HEK293 (cell line): ENCODE results near the gene DGCR2.

Source experiments
- CTCF ChIA-PET: fragments of 350-600 bp; formaldehyde crosslinking; extraction: SDS; loops from one replicate; lab custom pipeline; 2021; ENCODE audit warnings: antibody characterized with exemption; lab: Yijun Ruan, JAX
- POLR2A ChIA-PET: fragments of 300-600 bp; formaldehyde crosslinking; extraction: SDS; loops from one replicate; lab custom pipeline; 2020; ENCODE audit warnings: antibody characterized with exemption, inconsistent platforms; lab: Yijun Ruan, JAX
- H3K27ac ChIP-seq: fragments of 200-500 bp; sonication (Bioruptor generic); 2 replicates; pipeline ENCODE4 v1.5.1; 2014; ENCODE audit warnings: low read depth, low read length, control low read depth, inconsistent platforms; ENCODE audit errors: extremely low read depth
- H3K36me3 ChIP-seq, 2 experiments: fragments of 200-500 bp in 1 of 2; sonication (Bioruptor generic) in 1 of 2; 1 replicate in 1 of 2; 2 replicates in 1 of 2; pipeline ENCODE4 v1.5.1; 2014 to 2017; ENCODE audit warnings: inconsistent platforms in 2 of 2, low read length in 2 of 2; ENCODE audit not compliant: control insufficient read depth in 2 of 2, insufficient read depth in 1 of 2
- H3K4me1 ChIP-seq: fragments of 200-500 bp; sonication (Bioruptor generic); 2 replicates; pipeline ENCODE4 v1.5.1; 2014; ENCODE audit warnings: mild to moderate bottlenecking, low read length, inconsistent platforms; ENCODE audit not compliant: control insufficient read depth, insufficient read depth
- H3K4me3 ChIP-seq: 2 replicates; pipeline ENCODE4 v1.5.1; 2011; ENCODE audit warnings: low read depth, mild to moderate bottlenecking, control low read depth, low read length, moderate library complexity
- H3K9me3 ChIP-seq: fragments of 200-500 bp; sonication (Bioruptor generic); 2 replicates; pipeline ENCODE4 v1.5.1; 2014; ENCODE audit warnings: low read depth, low read length, inconsistent platforms; ENCODE audit not compliant: control insufficient read depth, insufficient read depth
- AEBP2 ChIP-seq: fragments of 450-650 bp; formaldehyde crosslinking; IDR thresholded peaks from 2 replicates; pipeline ENCODE4 v1.5.1; 2016; ENCODE audit warnings: missing biosample characterization, missing genetic modification characterization, borderline replicate concordance
- EGR2 ChIP-seq: fragments of 450-650 bp; formaldehyde crosslinking; IDR thresholded peaks from 2 replicates; pipeline ENCODE4 v1.5.1; 2016; ENCODE audit warnings: low read depth, missing biosample characterization, missing genetic modification characterization
- GLI2 ChIP-seq: fragments of 450-650 bp; formaldehyde crosslinking; IDR thresholded peaks from 2 replicates; pipeline ENCODE4; 2017; ENCODE audit warnings: missing biosample characterization, missing genetic modification characterization, low read depth, borderline replicate concordance
- GLIS2 ChIP-seq: fragments of 450-650 bp; formaldehyde crosslinking; IDR thresholded peaks from 2 replicates; pipeline ENCODE4 v1.5.1; 2016; ENCODE audit warnings: missing biosample characterization, missing genetic modification characterization
- KLF1 ChIP-seq: fragments of 450-650 bp; formaldehyde crosslinking; IDR thresholded peaks from 2 replicates; pipeline ENCODE4 v1.5.1; 2016; ENCODE audit warnings: missing biosample characterization, missing genetic modification characterization
- KLF17 ChIP-seq: fragments of 450-650 bp; formaldehyde crosslinking; IDR thresholded peaks from 2 replicates; pipeline ENCODE4 v1.5.1; 2016; ENCODE audit warnings: missing biosample characterization, missing genetic modification characterization
- KLF7 ChIP-seq: fragments of 450-650 bp; formaldehyde crosslinking; IDR thresholded peaks from 2 replicates; pipeline ENCODE4 v1.5.1; 2016; ENCODE audit warnings: missing biosample characterization, missing genetic modification characterization, borderline replicate concordance
- MZF1 ChIP-seq: fragments of 450-650 bp; formaldehyde crosslinking; IDR thresholded peaks from 2 replicates; pipeline ENCODE4 v1.5.1; 2017; ENCODE audit warnings: missing biosample characterization, missing genetic modification characterization, borderline replicate concordance
- OSR2 ChIP-seq: fragments of 450-650 bp; formaldehyde crosslinking; IDR thresholded peaks from 2 replicates; pipeline ENCODE4 v1.5.1; 2016; ENCODE audit warnings: missing biosample characterization, missing genetic modification characterization
- OVOL3 ChIP-seq: fragments of 450-650 bp; formaldehyde crosslinking; IDR thresholded peaks from 2 replicates; pipeline ENCODE4 v1.5.1; 2016; ENCODE audit warnings: missing biosample characterization, missing genetic modification characterization
- PRDM1 ChIP-seq: fragments of 450-650 bp; formaldehyde crosslinking; IDR thresholded peaks from 2 replicates; pipeline ENCODE4; 2016; ENCODE audit warnings: missing biosample characterization, missing genetic modification characterization
- SCRT1 ChIP-seq: fragments of 450-650 bp; formaldehyde crosslinking; IDR thresholded peaks from 2 replicates; pipeline ENCODE4 v1.5.1; 2016; ENCODE audit warnings: missing biosample characterization, missing genetic modification characterization, borderline replicate concordance
- TRIM28 ChIP-seq: IDR thresholded peaks from 2 replicates; pipeline ENCODE4 v1.6.1; 2011; ENCODE audit warnings: low read length, control low read depth, borderline replicate concordance
- ZBTB1 ChIP-seq: fragments of 450-650 bp; formaldehyde crosslinking; IDR thresholded peaks from 2 replicates; pipeline ENCODE4 v1.5.1; 2016; ENCODE audit warnings: missing biosample characterization, missing genetic modification characterization
- ZBTB26 ChIP-seq: fragments of 450-650 bp; formaldehyde crosslinking; optimal IDR thresholded peaks from 2 replicates; pipeline ENCODE3; 2016; ENCODE audit warnings: missing biosample characterization, mild to moderate bottlenecking, missing genetic modification characterization
- ZNF133 ChIP-seq: fragments of 450-650 bp; formaldehyde crosslinking; IDR thresholded peaks from 2 replicates; pipeline ENCODE4 v1.5.1; 2016; ENCODE audit warnings: missing biosample characterization, missing genetic modification characterization
- ZNF138 ChIP-seq: fragments of 450-650 bp; formaldehyde crosslinking; IDR thresholded peaks from 2 replicates; pipeline ENCODE4 v1.5.1; 2016; ENCODE audit warnings: missing biosample characterization, missing genetic modification characterization, borderline replicate concordance
- ZNF169 ChIP-seq: fragments of 450-650 bp; formaldehyde crosslinking; IDR thresholded peaks from 2 replicates; pipeline ENCODE4 v1.5.1; 2016; ENCODE audit warnings: missing biosample characterization, missing genetic modification characterization
- ZNF248 ChIP-seq: fragments of 450-650 bp; formaldehyde crosslinking; IDR thresholded peaks from 2 replicates; pipeline ENCODE4 v1.5.1; 2017; ENCODE audit warnings: missing biosample characterization, missing genetic modification characterization
- ZNF335 ChIP-seq: fragments of 450-650 bp; formaldehyde crosslinking; conservative IDR thresholded peaks from 2 replicates; pipeline ENCODE4 v1.5.1; 2016; ENCODE audit warnings: missing biosample characterization, missing genetic modification characterization
- ZNF341 ChIP-seq: fragments of 450-650 bp; formaldehyde crosslinking; IDR thresholded peaks from 2 replicates; pipeline ENCODE4; 2016; ENCODE audit warnings: low read depth, missing biosample characterization, missing genetic modification characterization
- ZNF48 ChIP-seq: fragments of 450-650 bp; formaldehyde crosslinking; IDR thresholded peaks from 2 replicates; pipeline ENCODE4 v1.5.1; 2016; ENCODE audit warnings: missing biosample characterization, missing genetic modification characterization
- ZNF510 ChIP-seq: fragments of 450-650 bp; formaldehyde crosslinking; IDR thresholded peaks from 2 replicates; pipeline ENCODE4 v1.5.1; 2018; ENCODE audit warnings: mild to moderate bottlenecking, missing genetic modification characterization, missing biosample characterization; ENCODE audit not compliant: insufficient replicate concordance
- ZNF548 ChIP-seq: fragments of 450-650 bp; formaldehyde crosslinking; IDR thresholded peaks from 2 replicates; pipeline ENCODE4 v1.5.1; 2016; ENCODE audit warnings: missing biosample characterization, missing genetic modification characterization
- ZNF558 ChIP-seq: fragments of 450-650 bp; formaldehyde crosslinking; IDR thresholded peaks from 2 replicates; pipeline ENCODE4 v1.5.1; 2016; ENCODE audit warnings: missing biosample characterization, missing genetic modification characterization
- ZNF621 ChIP-seq: fragments of 450-650 bp; formaldehyde crosslinking; IDR thresholded peaks from 2 replicates; pipeline ENCODE4 v1.5.1; 2017; ENCODE audit warnings: missing biosample characterization, missing genetic modification characterization
- ZNF623 ChIP-seq: fragments of 450-650 bp; formaldehyde crosslinking; IDR thresholded peaks from 2 replicates; pipeline ENCODE4 v1.5.1; 2016; ENCODE audit warnings: missing biosample characterization, missing genetic modification characterization
- ZNF747 ChIP-seq: fragments of 450-650 bp; formaldehyde crosslinking; IDR thresholded peaks from 2 replicates; pipeline ENCODE4 v1.5.1; 2016; ENCODE audit warnings: missing biosample characterization, missing genetic modification characterization
- ZSCAN23 ChIP-seq: fragments of 450-650 bp; formaldehyde crosslinking; IDR thresholded peaks from 2 replicates; pipeline ENCODE4 v1.5.1; 2016; ENCODE audit warnings: missing biosample characterization, missing genetic modification characterization
- TF ChIP-seq, protein P1 (sequence below): fragments of 450-650 bp; formaldehyde crosslinking; IDR thresholded peaks from 2 replicates; pipeline ENCODE4 v1.5.1; 2016; ENCODE audit warnings: missing biosample characterization, missing genetic modification characterization
- TF ChIP-seq, protein P2 (sequence below): fragments of 450-650 bp; formaldehyde crosslinking; conservative IDR thresholded peaks from 2 replicates; pipeline ENCODE4 v1.5.1; 2016; ENCODE audit warnings: low read depth, missing biosample characterization, missing genetic modification characterization

The DGCR2 gene

GRCh38 chr22:19169002-19169946, 47.1 kb upstream of the DGCR2 start:
- H3K27ac ChIP-seq, result no peak overlapping the region
- H3K36me3 ChIP-seq, result peaks cover 0 to 15% of the 10 kb centered on the region in 2 experiments; a peak in 1 of 3 replicates
- POLR2A ChIA-PET, result interaction anchor here (0.6 to 0.7 kb wide), 2 partner anchors 65 to 253 kb away, joined by 3 to 6 read pairs; no protein-coding TSS in a partner anchor
- H3K4me3 ChIP-seq, result no peak overlapping the region
- CTCF ChIA-PET, result interaction anchor here (0.7 to 1.5 kb wide), 5 partner anchors 10 to 261 kb away, joined by 3 to 5 read pairs (median 3); partner anchors contain the start of gene SLC25A1
- no peaks in the 10 kb centered on the region for H3K4me1 ChIP-seq
- H3K9me3 ChIP-seq, result no peaks in the 10 kb centered on the region
- no peak for TF ChIP-seq ZNF548 (tag by site-specific recombination)
- TF ChIP-seq ZBTB26 (tag by site-specific recombination), result peak; percentile 13
- no peak for TF ChIP-seq EGR2 (tag by site-specific recombination)
- no peak for TF ChIP-seq PRDM1
- no peak for TF ChIP-seq OSR2 (tag by site-specific recombination)
- TF ChIP-seq ZNF747 (tag by site-specific recombination), result no peak
- TF ChIP-seq AEBP2 (tag by site-specific recombination), result no peak
- TF ChIP-seq, protein P1, sequence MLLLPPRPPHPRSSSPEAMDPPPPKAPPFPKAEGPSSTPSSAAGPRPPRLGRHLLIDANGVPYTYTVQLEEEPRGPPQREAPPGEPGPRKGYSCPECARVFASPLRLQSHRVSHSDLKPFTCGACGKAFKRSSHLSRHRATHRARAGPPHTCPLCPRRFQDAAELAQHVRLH, result no peak
- TF ChIP-seq TRIM28, result no peak
- no peak for TF ChIP-seq OVOL3 (tag by site-specific recombination)
- TF ChIP-seq ZNF341 (tag by site-specific recombination), result no peak
- no peak for TF ChIP-seq ZNF621 (tag by site-specific recombination)
- no peak for TF ChIP-seq ZNF335 (tag by site-specific recombination)
- 0 out of 2 replicates have a peak, but pooled peaks have one; percentile 25 for TF ChIP-seq GLIS2 (tag by site-specific recombination)
- no peak for TF ChIP-seq ZSCAN23 (tag by site-specific recombination)
- TF ChIP-seq ZNF248, result no peak
- TF ChIP-seq KLF17, result no peak
- TF ChIP-seq ZNF138 (tag by site-specific recombination), result no peak
- TF ChIP-seq GLI2 (tag by site-specific recombination), result no peak
- TF ChIP-seq ZNF510 (tag by site-specific recombination), result no peak
- no peak for TF ChIP-seq KLF7 (tag by site-specific recombination)
- no peak for TF ChIP-seq SCRT1 (tag by site-specific recombination)
- TF ChIP-seq ZNF169 (tag by site-specific recombination), result no peak
- TF ChIP-seq, protein P2, sequence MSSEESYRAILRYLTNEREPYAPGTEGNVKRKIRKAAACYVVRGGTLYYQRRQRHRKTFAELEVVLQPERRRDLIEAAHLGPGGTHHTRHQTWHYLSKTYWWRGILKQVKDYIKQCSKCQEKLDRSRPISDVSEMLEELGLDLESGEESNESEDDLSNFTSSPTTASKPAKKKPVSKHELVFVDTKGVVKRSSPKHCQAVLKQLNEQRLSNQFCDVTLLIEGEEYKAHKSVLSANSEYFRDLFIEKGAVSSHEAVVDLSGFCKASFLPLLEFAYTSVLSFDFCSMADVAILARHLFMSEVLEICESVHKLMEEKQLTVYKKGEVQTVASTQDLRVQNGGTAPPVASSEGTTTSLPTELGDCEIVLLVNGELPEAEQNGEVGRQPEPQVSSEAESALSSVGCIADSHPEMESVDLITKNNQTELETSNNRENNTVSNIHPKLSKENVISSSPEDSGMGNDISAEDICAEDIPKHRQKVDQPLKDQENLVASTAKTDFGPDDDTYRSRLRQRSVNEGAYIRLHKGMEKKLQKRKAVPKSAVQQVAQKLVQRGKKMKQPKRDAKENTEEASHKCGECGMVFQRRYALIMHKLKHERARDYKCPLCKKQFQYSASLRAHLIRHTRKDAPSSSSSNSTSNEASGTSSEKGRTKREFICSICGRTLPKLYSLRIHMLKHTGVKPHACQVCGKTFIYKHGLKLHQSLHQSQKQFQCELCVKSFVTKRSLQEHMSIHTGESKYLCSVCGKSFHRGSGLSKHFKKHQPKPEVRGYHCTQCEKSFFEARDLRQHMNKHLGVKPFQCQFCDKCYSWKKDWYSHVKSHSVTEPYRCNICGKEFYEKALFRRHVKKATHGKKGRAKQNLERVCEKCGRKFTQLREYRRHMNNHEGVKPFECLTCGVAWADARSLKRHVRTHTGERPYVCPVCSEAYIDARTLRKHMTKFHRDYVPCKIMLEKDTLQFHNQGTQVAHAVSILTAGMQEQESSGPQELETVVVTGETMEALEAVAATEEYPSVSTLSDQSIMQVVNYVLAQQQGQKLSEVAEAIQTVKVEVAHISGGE (tag by site-specific recombination), result no peak
- TF ChIP-seq ZNF133 (tag by site-specific recombination), result no peak
- TF ChIP-seq ZBTB1 (tag by site-specific recombination), result no peak
- TF ChIP-seq MZF1 (tag by site-specific recombination), result 0 out of 2 replicates have a peak, but pooled peaks have one; percentile 50
- TF ChIP-seq KLF1 (tag by site-specific recombination), result peak; percentile 42
- TF ChIP-seq ZNF48 (tag by site-specific recombination), result no peak
- no peak for TF ChIP-seq ZNF558 (tag by site-specific recombination)
- 0 out of 2 replicates have a peak, but pooled peaks have one; percentile 18 for TF ChIP-seq ZNF623 (tag by site-specific recombination)
